Inflammatory macrophage treated with lipopolysaccharide for 1 hour (primary cell): ENCODE measurements around the gene ABCF2.

ENCODE experiments used
- DNase-seq, 2 donors: peaks; one replicate each; pipeline ENCODE4 v3.0.0-alpha.2; 2020 to 2022

Gene ABCF2

DNA sequence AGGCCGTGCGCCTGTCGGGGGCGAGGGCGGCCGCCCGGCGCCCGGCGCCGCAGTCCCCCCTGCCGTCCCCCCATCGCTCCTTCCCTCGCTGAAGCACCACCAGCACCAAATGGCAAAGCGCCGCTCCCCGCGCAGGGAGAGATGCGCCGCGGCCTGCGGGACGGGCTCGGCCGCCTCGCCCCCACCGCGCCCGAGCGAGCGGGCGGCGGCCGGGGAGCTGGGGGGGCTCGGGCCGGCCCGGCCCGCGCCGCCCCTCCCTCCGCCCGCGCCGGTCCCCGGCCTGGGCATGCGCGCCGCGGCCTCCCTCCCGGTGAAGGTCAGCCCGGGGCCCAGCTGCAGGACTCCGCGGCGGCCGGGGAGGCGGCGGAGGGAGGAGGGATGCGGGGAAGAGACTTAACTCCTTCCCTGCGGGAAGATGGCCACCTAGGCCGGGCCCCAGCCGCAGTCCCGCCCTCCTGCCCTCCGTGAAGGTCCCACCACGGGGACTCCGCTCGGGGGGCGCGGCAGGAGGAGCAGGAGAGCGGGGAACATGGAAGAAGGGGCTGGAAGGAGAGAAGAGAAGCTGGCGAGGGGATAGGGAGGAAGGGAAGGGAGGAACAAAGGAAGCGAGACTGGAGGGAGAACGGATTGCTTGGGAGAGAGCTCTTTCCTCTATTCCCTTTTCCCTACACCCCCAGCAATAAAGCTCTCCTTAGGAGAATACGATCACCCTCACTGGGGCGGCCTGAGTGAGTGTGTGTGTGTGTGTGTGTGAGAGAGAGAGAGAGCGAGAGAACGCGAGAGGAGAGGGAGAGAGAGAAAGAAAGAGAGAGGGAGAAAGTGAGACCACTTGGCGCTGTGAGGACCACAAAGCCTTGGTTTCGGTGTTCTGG, 24.9 kb upstream of the ABCF2 start:
- no peak for DNase-seq

DNA sequence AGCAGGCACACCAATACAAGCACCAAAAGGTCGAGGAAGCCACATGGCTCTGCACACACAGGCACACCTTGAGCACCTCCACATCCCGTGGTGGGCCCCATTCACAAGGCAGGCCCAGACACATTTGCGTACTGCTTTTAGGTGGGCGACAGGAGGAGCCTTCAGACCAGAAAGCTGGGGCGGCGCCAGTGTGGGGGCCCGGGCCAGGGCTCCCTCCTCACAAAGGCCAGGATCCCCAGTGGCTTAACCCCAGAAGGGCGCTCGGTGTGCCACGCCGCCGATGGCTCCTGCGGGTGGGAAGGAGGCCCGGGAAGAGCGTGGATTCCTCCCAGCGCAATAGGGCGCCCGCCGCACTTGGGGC, 24.3 kb upstream of the ABCF2 start:
- DNase-seq, result no peak

DNA sequence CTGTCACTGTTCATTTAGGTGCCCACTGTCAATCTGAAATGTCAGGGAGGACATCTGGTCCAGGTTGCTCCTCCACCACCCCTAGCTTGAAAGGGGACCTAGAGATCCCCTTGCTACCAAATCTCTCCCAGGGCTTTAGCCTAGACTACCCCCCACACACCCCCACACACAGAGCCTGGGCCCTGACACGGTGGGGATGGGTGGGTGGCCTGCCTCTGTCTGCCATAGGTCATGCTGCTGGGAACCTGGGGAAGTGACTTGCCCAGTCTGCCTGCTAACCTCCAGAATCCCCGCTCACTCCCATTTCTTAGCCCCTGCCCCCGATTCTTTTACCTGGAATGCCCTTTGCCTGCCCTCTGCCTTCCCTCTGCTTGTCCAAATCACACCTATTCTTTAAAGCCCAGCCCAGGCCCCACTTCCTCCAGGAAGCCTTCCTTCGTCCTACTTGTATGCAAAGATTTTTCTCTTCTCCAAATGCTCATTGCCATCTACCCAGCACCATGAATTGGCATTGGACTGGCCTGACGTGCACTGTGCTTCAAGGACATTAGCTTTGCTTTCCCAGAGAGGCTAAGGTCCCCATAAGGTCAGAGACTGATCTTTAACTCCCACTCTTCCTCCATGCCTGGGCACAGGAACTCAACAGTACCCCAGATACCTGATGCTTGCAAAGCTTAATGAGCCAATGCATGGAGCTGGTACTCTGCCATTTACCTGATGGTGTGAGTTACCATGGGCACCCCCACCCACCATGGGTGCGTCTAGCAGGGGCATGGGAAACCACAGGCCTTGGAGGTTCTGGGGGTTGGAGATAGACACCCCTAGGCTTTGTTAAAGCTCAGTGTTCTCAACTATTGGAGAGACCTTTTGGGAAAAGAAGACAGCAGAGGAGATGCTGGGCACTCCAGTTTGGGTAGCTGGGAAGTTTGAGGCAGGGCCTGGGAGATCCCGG, 23.5 kb upstream of the ABCF2 start:
- DNase-seq, result no peak

DNA sequence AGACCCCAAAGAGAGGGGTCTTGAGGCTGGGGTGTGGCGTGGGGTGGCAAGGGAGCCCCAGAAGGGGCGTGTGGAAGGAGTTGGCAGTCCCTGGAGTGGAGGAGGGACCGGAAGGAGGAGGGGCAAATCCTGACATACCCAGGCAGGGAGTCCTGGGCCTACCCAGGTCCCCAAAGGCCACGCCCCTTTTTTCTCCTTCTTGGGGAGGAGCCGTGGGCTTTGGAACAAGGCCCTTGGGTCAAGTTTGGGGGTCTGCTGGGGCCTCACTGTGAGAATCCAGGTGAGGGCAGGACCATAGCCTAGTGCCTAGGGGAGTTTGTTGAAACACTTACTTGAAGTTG, 22.7 kb upstream of the ABCF2 start:
- DNase-seq, result no peak

DNA sequence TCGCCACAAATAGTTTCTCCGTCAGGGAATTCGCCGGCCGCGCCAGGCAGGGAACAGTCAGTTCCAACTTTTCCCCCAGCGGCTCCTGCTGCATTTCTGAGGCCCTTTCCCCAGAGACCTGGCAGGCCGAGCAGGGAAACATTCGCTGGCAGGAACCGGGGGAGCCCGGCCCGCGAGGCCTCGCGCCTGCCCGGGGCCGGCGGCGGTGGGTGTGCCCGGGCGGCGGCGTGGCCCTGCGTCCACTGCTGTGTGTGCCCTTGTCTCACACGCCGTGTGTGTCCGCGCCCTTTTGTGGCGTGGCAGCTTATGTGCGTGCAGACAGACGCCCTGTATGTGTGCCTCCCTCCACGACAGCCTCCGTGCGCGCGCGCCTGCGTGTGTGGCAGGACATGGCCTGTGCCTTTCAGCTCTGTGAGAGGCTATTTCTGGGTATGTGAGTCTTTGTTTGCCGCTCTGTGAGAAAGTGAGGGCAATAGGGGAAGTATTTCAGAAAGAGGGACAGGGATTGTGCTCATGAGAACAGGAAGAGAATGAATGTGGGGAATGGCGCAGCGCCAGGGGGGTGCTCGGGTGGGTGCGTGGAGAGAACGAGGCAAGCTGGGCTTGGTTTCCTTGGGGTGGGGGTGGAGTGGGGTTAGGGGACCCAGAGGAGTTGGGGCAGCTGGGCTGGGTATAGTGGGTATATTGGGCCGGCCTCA, 22.2 kb upstream of the ABCF2 start:
- DNase-seq, result peak; percentile 44 to 54

DNA sequence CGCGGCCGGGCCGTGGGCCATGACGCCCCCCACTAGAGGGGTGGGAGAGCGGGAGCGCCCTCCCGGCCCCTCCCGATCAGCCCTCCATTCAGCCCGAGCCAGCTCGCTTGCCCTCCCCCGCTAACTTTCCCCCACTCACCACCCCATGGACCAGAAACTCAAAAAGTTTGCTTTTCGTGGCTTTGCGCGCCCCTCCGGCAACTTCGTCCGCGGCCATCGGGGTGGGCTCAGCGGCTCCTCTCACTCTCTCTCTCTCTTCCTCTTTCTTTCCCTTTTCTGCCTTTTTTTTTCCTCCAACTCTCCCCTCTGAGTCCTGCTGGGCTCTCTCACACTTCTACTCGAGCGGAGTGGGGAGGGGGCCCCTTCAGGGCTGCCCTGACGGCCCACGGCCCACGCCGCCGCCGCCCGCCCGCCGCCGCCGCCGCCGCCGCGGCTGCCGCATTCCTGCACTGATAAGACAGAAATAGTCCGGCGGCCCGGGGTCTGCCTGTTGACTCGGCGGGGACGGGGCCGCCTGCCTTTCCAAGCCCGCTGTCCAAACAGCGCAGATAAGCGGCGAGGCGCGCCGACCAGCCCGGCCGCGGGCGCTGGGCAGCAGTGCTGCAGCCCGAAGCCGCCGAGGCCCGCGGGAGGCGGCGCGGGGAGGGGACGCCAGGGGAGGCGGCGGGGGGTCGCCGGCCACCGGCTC, 21.5 kb upstream of the ABCF2 start, which contains the start of gene SMARCD3:
SMARCD3 (minus strand) TSS at position 349 of the 688 bp plus-strand sequence; CDS start at position 217, 132 bp downstream.
- no peak for DNase-seq

DNA sequence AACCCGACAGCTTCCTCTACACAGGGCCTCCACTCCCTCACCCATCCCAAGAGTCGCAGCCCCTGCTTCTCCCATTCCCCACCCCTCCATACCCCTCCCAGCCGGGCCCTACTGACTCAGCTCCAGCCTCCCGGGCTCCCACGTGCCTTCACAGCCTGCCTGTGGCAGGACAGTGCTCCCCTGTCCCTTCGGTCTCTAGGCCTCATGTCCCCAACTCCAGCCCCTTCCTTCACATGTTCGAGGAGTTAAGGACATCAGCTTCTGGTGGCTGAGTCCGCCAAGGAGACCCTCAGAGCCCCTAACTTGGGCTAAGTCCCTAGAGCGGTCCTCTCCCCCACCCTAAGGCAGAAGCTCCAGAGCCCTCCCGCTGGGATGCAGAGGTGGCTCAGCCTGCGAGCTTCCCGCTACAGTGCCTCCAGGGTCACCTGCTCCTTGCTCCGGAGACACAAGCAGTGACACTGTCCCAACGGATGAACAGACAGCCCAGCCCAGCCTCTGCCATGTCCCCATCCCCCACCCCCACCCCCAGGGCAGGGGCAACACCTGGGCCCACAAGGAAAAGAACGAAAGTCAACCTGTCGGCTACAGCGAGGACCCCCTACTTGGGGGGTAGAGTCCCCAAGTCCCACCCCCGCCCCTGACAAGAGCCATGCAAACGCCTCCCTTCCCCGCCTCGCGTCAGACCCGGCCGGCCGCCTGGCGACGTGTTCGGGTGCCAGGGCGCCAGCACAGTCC, 20.8 kb upstream of the ABCF2 start:
- DNase-seq, result no peak

DNA sequence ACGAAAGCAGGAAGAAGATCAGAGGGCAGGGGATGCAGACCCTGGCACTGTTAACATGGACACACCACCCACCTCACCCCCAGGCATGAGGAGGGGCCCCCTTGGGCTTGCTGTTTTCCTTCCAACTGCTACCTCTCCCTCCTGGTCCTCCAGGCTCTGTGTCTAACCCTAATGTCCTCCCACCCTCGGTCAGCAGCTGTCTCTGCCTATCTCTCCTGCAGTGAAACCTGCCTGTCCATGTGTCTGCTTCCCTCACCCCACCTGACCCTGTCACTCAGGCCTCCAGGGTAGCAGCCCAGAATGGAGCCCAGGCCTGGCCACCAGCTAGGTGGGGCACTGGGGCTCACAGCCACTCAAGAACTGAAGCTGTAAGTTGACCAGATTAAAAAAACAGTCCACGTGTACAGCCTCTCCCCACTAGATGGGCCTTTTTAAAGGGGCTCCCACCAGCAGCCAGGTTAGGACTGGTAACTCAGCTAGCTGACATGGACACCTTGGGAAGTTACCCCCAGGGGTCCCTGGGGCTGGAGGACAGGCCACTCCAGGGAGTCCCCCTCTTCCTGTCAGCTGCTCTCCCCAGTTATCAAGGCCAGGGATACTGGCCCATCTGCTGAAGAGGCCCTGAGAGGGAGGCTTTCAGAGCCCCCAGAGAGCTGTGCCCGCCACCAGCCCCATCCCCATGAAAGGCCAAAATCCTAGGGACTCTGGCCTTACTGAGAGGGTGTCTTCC, 20.0 kb upstream of the ABCF2 start:
- no peak for DNase-seq

DNA sequence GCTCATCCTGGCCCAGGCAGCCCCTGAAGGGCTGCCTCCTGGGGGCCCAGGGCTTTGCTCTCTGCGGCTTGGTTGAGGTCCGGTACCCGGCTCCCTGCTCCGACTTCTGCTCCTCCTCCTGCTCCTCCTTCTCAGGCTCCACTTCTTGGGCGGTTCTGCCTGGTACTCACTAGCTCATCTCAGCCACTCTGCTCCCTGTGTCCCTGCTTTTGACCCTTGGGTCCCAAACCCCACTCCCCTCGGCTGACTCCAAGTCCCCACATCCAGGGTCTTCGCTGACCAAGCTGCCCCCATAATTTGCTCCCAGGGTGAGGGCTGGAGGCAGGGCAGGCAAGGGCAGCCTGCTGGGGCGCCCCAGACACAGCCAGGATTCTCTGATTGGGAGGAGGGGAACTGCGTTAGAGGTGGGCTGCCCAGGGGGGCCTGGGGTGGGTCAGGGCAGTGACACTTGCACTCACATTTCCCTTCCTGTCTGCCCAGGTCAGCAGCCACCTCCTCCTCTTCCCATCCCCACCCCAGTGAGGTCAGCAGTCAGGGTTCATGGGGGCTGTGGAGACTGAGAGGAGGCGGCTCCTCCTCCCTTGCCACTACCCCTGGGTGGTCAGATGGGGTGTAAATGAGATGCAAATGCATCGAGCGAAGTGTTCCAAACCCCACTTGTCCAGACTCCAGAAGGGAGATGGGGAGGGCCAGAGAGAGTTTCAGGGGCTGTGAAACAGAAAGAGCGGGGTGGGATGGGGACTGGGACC, 19.3 kb upstream of the ABCF2 start:
- no peak for DNase-seq

DNA sequence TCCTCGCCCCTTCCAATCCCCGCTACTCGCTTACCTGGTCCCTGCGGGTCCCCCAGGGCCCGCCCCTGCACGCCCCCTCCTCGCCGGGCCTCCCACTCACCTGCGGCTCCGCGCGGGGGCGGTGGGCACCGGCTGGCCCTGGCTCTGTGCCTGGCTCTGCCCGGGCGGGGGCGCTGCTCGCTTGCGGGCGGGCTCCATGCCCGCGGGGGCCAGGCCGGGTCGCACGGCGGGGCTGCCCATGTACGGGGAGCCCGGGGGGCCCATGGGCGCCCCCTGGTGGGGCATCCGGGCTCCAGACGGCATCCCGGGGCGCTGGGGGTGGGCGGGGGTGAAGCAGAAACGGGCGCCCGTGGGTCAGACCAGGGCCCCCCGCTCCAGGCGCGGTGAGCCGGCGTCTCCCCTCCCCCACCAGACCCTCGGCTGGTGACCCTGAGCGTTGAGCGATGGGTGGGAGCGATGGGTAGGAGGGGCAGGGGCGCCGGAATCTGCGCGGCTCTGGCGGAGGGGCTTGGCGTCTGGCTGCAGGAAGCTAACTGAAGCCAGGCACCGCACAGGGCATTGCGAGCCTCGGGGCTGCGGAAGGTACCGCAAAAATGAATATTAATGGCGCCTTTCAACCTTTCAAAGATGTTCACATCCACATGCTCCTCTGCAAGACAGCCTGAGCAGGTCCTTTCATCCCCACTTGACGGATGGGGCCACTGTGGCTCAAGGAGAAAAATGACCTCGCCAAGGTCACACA, 18.5 kb upstream of the ABCF2 start:
- peak in 1 of 2 donors; percentile 38 for DNase-seq

DNA sequence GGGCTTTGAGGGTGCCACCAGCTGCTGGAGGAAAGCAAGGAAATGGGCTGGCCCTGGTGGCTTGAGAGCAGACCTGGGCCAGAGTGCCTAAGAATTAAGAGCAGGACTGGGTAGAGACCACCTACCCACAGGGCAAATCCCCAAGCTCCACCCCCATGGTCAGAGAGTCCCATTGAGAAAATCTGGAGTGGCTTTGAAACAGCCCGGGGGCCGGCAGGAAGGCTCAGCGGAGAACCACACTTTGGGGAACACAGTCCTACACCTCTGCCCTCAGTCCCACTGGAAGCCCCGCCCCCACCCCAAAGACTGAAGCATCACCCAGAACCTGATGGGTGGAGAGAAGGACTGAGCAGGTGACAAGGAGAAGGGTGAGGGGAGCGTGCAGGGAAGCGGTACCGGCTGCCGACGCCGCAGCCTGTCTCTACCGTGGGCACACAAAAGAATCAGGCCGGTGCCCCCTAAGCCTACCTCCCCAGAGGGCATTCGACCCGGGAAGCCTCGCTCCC, 17.9 kb upstream of the ABCF2 start:
- no peak for DNase-seq

DNA sequence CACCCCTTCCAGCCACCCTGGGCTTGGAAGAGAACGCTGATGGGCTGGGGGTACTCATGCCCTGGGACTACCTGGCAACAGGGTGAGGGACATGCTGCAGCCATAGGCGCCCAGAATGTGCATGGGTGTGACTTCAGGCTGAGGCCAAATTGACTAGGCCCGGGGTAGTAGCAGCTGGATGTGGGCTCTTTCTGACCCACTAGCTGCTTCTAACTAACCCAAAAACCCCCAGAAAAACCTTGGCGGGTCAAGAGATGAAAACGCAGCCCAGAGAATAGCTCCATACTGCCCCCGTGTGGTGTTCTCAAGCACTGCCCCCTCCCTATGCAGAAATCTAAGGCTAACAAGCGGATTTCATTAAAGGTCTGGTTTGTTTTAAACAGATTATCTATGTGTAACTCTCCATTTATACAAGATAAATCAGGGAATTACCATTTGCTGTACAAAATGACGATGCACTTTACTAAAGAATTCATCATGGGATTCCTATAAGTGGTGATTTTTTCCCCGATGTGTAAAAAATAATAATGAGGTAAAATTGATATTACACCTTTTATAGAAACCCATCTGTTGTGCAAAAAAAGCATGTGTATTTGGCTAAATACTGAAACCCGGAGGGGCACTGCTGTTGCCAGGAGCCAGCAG, 17.3 kb upstream of the ABCF2 start:
- peak; percentile 32 to 84 for DNase-seq

DNA sequence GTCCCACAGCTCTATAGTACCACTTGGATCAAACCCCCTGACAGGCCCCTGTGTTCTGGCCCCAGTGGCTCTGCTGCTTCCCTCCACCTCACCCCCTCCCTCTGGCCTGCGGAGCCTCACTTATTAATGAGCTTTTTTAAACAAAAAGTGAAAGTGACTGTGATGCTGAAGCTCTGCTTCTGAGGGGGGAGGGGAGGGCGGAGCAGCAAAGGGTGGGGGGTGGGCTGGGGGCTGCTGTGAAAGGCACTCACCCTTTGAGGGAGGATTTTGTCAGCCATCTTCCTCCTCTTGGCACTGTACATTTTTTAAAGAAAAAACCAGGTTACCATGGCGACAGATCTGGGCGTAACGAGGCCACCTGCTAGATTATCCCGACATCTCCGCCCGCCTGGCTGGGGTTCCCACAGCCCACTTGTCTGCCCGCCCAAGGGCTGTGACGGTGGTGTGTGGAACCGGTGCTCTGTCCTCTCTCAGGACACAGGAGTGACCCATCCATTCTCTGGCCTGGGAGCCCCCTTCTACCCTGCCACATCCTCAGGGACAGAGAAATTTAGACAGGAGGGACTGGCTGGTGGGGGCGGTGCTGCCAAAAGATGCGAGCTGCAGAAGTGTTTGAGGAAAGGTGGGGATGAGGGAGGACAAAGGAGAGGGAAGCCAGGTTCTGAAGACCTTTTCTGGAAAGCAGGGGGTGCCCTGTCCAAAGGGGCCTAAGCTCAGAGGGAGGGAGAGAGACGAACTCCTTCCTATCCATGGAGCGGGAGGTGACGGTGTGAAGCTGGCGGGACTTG, 16.6 kb upstream of the ABCF2 start:
- DNase-seq, result no peak

DNA sequence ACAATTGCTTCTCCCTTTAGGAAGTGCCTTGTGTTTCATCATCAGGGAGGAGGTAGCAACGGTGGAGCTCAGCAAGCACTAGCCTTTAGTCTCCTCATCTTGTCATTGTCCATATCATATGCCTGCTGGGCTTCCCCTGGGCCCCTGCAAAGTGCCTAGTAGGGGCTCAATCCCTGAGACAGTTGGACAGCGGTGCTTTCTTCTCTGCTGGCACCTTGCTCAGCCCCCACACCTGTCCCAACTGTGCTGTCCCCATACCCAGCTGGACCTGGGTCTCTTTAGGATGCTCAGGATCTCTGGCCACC, 16.0 kb upstream of the ABCF2 start:
- DNase-seq, result no peak

DNA sequence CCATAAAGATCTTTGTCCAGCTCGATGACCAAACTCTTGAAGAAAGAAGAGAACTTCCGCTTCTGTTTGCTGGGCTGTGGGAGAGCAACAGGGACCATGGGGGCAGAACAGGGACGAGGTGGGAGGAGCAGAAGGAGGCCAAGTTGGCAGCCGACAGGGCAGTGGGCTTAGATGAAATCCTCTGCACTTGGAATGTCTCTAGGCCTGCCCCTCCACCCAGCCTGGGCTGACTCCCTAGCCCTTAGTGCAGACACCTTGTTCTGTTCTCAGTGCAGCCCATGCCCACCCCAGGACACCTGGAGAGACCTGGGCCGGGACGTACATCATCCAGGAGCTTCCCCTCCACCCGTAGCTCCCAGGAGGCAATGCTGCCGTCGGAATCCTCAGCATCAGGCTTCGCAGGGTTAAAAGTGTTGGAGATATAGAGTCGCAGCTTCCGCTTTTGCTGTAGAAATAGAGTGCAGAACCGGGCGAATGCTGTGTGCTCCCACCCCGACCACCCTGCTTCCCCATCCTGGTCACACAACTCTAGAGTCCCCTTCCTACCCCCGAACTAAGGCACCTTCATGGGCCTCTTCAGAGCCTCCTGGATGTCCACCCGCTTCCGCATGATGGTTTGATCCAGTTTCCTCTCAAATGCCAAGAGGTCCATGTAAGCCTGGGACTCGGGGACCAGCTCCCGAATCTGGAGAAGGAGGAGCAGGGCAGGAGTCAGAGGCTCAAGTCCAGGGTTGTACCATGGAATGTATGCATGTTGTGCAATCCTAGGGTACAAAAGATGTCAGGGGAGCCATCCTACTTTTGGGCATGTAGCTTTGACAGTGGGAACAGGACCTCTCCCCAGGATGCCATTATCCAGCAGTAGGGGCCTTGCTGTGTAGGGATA, 15.4 kb upstream of the ABCF2 start:
- no peak for DNase-seq

DNA sequence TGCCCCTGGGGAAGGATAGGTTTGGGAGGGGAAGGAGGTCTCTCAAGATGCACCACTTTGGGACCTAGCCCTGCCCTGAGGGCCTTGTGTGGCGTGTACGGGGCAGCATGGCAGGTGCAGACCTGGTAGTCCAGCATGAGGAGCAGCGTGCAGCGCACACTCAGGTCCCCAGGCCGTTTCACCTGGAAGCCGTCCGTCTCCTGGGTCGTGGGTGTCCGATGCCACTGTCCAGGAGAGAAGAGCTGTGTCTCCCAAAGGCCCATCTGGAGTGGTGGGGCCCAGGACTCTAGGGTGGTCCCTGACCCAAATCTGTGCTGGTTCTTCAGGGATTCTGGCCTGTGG, 14.7 kb upstream of the ABCF2 start:
- DNase-seq, result no peak
